Ecto neural progenitor cell (in vitro differentiated cells): Measurements from ENCODE around the gene SERINC5.
A peak's percentile ranks its signal among the peaks of the same experiment; 100 is the strongest.
"Not testable (repeated sequence)": the region's sequence is repeated elsewhere in the genome, so short reads cannot be mapped to it uniquely, and the experiment has no call there.

Source experiments
- DNase-seq: peaks from one replicate; pipeline ENCODE4 v3.0.0-alpha.2; 2018; ENCODE audit warnings: low spot score

Gene SERINC5

DNA sequence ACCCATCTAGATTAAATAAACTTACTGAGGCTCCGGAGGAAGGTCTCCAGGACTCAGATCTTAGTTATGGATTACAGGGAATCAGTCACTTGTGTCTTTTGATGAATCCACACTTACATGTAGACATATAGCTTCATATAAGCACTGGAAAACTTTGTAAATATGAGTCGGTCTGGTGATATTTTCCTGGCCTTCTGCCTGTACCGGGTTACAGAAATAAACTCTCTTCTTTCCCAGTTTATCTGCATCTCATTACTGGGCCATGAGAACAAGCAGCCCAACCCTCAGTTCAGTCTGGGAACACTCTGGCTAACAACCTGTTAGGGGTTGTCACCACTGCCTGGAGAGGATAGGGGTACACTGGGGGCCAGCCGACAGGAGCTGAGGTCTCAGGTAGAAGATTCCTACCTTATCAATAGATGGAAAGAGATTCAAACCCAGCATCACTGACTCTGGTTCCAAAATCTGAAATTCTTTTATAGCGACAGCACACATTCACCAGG is 161.6 kb downstream of the SERINC5 start:
- DNase-seq: no peak

DNA sequence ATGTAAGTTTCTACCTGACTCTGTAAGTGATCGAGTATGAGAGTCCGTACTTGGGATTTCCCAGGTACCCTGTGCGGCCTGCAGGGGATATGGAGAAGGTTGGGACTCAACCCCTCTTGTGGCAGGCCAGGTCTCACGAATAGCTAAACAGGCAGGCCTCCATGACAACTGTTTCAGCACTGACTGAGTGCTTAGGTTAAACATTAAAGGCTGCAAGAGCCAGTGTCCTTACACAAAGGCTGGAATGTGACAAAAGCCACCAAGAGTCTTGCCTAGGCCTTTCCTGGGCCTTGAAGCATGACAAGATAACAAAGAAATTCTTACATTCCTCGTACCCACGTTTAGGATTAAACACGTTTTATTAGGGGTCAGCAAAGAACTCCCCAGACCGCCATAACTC is 162.1 kb downstream of the SERINC5 start:
- DNase-seq: no peak

DNA sequence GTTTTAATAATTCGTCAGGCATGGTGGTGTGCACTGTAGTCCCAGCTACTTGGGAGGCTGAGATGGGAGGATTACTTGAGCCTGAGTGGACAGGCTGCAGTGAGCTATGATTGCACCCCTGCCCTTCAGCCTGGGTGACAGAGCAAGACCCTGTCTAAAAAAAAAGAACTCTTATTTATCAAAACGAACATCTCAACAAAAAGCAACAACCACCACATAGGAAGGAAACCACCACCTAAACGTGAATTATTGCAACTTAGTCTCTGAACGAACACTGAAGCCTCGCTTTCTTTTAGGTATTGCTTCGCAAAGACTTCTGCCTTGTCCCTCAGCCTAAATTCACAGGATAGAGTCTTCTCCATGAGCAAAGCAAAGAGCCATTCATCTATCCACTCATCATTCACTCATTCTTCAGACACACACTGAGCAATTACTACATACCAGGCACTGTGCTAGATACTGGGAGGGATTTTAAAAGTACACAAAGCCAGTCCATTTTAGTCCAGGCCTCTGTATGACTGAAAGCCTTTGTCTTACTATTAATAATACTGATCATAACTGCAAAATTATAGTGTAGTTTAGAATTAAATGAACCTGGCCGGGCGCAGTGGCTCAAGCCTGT is 163.3 kb downstream of the SERINC5 start:
- no peak for DNase-seq

DNA sequence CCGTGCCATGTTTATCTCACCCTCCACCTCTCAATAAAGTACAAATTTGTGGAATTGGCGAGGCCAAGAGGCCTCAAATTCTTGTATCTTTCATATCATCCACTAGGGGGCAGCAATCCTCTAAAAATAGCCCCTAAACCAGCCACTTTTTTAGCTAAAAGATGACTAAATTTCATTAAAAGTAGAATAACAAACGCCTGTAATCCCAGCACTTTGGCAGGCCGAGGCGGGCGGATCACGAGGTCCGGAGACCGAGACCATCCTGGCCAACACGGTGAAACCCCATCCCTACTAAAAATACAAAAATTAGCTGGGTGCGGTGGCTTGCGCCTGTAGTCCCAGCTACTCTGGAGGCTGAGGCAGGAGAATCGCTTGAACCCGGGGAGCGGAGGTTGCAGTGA is 164.1 kb downstream of the SERINC5 start:
- not testable (repeated sequence) for DNase-seq

DNA sequence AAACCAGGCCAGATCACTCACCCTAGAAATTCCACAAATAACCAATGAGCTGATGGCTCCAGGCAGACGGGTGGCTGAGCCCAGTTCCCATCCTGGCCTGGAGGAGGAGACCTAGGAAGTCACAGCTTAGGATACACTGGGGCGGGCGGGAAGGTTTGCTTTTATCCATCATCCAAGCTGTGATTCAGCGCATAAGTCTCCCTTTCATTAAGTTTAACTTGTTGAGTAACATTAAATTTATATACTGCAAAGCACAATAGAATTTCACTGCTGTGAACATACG is 165.0 kb downstream of the SERINC5 start:
- no peak for DNase-seq

DNA sequence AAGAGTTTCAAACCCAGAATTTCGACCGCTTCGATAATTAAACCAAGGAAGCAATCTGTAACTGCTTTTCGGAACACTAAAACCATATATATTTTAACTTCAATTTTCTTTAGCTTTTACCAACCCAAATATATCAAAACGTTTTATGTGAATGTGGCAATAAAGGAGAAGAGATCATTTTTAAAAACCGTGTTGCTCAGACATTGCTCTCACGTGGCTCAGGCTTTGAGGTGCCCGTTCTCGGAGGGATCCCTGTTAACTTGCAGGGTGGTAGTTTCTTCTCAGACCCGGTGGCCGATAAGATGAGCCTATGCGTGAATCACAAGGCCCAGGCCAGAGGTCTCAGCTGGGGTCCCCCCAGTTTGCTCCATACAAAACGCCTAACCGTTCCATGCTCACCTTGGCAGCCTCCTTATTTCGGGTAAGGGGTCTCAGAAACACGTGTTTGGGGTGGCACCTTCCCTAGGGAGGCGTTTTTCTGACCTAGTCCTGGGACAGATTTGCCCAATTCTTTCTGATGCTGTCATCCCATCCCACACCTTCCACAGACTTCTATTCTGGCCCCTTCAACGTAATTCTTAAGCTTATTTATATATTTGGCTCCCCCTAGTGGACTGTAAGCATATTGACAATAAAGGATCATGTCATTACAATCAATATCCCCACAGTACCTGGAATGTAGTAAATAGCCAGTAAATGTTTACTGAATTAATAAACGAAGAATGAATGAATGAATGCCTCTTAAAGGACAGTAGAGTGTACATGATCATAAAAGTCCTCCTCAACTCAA is 172.6 kb downstream of the SERINC5 start:
- DNase-seq: peak; percentile 63

DNA sequence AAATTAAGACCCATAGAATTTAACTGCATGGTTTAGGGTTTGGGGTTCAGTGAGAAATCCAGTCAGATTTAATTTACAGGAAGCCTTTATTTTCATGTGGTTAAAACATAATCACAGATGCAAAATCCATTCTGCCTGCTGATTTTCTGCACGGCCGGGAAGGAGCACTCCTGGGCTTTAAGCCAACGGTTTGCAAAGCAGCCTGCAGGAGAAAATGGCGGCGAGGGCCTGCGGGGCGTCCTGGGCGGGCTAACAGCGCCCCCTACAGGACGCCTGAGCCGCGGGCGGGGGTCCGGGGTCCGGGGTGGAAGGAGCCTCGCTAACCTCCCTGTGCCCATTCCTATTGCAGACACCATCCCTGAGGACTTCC is 173.1 kb downstream of the SERINC5 start:
- peak; percentile 90 for DNase-seq

DNA sequence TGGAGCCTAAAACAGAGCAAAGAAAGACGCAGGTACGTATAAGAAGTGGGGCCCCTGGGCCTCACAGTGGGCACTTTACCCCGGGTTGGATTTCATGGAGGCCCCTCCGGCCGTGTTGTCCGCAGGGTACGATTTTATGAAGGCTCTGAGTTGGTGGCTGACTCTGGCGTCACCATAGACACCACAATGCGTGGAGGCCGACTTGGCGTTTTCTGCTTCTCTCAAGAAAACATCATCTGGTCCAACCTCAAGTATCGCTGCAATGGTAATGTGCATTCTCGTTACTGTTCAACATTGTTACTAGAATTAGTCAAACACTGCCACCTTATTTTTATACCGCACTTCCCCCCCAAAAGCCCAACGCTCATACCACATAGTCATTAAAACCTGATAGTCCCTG is 173.6 kb downstream of the SERINC5 start:
- no peak for DNase-seq

DNA sequence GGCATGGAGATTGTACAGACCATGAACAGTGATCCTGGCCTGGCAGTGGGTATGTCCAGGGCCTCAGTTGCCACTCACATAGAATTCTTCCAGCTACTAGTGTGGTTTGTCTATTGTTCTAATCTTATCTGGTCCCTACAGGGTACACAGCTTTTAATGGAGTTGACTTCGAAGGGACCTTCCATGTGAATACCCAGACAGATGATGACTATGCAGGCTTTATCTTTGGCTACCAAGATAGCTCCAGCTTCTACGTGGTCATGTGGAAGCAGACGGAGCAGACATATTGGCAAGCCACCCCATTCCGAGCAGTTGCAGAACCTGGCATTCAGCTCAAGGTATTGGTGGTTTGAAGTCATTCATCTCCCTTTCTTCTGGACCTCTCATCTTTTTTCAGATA is 176.9 kb downstream of the SERINC5 start:
- DNase-seq: no peak

DNA sequence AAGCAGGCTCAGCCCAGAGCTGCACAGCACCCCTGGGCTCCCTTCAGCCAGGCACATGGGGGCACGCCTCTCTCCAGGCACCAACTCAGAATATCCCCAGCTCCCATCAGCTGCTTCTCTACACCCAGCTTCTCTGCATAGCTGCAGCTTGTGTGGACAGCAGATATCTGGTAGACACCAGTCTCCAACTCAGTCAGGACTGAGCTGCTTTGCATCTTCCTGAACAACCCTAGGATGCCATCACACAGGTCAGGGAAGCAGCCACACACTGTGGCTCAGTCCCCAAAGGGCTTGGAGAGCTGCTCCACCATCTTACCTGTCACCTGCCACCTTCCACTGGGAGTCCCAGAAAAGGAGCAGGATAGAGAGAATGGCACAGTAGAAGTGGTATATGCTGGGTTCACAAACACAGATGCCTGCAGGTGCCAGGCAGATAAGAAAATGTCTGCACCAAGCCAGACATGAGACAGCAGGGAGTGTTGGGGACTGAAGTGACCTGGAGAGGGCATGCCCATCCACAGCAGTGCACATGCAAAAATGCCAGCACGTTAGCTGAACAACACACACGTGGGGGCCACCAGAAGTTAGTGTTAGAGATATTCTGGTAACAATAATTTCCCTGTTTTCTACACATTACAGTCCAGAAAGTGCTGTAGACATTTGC is 178.7 kb downstream of the SERINC5 start:
- DNase-seq: peak; percentile 30

DNA sequence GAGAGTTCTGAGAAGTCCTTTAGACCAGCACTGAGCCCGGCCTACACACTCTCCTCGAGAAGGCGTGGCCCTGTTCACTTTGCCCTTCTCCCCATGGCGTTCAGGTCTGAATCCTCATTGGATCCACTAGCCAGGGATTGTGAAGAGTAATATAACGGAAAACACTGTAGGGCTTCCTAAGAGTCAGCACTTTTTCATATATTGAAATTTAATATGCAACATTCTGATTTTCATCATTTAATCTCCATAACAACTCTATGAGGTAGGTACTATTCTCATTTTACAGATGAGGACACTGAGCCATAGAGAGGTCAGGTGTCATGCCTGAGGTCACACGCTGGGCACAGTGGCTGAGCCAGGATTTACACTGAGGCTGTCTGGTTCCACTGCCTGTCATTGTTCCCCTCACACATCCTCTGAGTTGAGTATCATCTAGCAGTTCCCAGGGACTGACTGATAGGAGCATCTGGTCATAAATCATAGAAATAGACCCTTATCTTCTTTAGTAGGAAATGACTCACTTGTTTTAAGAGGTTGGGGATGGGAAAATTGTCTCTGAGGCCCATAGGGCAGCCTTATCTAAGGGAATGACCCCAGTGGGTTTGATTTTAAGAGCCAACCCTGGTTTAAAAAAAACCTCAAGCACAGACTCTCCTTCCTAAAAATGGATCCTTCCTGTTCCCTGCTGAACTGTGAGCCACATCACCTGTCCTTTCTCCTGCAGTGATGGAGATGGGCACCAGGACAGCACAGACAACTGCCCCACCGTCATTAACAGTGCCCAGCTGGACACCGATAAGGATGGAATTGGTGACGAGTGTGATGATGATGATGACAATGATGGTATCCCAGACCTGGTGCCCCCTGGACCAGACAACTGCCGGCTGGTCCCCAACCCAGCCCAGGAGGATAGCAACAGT is 179.5 kb downstream of the SERINC5 start:
- DNase-seq: peak; percentile 26

DNA sequence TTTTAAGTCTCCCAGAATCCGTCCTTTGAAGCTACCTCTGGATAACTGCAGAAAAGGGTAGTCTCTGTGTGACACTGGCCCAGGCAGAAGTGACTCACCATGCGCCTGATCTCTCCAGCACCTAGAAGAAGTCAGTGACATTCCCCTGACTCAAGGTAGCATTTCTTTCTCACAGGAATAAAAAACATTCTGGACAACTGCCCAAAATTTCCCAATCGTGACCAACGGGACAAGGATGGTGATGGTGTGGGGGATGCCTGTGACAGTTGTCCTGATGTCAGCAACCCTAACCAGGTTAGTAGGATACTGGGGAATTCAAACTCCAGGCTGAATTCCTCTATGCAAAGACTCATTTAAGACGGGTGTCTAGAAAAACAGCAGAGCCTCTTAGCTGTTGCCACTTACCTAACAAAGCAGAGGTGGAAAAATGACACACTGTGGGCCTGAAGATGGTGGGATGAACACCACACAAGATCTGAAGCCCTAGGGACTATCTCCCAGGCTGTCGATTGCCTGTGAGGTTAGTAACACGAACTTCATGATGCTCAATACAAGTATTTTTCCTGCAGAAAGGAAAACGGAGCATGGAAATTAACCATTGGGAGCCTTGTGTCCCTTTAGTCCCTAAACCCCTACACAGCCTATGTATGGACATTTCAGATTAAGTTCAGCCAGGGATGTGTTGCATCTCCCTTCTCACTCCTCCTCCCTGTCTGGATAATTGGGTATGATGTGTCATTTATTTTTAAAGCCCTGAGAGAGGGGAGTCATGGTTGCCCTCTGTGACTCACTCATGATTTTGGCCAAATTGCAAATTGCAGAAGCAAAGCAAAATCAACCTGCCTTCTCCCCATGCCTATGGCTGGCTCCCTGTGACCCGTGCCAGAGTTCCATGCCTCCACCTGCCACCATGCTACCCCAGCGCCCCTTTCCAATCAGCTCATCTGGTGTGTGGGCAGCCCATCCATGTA is 183.5 kb downstream of the SERINC5 start:
- DNase-seq: peak; percentile 23

DNA sequence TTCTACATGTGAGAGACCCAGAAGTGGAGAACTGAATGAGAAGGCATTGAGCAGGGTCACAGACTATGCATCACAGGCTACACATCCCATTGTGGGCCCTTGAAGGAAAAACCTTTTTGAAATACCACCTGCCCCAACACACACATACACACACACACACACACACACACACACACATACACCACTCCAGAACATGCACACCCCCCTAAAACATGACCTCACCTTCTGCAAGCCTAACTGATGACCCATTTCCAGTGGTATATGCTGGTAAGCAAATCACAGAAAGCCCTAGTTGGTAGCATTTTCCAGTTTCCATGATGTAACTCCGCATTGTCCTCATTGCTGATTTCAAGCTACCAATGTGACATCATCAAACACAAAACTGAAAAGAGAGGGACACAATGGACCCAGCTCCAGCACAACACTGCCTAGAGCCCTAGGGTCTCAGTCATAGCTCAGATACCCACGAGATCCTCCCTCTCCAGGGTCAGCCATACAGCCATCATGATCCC is 184.3 kb downstream of the SERINC5 start:
- DNase-seq: no peak

DNA sequence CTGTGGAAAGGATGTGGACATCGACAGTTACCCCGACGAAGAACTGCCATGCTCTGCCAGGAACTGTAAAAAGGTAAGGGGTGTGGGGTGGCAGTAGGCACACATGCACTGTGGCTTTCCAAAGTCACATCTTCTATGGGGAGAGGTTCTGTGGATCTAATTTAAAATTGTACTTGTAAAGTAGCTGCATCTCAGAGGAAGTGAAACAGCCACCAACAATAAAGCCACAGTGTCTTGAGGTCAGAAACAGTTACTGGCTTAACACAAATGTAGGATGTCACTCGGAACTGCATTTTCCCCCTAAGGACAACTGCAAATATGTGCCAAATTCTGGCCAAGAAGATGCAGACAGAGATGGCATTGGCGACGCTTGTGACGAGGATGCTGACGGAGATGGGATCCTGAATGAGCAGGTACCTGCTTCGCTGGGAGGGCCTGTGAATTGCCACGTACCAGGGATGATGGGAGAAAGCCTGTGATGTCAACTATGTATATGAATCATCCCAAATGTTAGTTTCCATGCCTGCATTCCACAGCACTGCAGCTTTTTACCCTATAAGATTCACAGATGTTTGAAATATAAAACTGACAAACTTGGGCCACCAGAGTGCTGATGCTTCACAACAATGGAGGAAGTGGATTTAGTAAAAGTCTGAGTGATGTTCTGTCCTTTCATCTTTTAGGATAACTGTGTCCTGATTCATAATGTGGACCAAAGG is 185.4 kb downstream of the SERINC5 start:
- DNase-seq: peak; percentile 19

DNA sequence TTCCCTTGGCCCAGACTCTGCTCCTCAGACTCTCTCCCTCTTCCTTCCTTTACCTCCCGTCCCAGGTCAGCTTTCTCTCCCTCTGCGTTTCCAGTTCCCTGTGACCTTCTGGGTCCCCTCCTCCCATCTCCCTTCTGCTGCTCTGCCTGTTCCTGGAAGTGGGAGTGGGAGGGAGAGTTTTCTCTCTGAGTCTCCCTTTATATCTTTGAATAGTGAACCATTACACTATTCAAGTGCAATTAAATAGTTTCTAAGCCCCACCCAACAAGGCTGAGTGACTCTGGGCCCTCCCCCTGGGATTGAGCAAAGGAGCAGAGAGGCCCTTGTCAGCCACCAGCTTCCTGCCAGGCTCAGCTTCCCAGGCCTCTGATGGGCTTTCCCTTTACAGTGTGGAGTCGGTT is 185.9 kb downstream of the SERINC5 start:
- DNase-seq: peak; percentile 37

DNA sequence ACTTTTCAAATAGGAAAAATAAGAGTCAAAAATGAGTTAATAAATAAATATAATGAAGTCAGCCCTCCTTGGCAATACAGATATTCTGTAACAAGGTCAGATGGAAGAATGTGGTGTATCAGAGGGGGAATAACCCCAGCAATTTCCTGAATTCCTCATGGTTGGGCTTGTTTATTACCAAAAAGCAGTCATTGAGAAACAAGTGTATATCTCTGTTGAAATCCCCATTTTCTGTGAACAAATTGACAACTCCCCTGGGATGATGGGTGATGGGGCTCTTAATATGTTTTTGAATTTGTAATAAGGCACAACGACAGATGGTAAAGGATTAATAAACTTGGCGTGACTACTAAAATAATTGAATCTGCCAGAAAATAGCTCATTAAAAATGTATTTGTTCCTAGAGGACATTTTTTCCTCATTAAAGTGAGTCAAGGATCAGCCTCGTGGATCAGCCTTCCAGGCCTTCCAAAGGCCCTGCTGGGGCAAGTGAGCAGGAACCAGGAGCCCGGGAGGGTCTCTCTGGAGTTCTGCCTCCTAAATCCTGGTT is 186.5 kb downstream of the SERINC5 start:
- DNase-seq: no peak

DNA sequence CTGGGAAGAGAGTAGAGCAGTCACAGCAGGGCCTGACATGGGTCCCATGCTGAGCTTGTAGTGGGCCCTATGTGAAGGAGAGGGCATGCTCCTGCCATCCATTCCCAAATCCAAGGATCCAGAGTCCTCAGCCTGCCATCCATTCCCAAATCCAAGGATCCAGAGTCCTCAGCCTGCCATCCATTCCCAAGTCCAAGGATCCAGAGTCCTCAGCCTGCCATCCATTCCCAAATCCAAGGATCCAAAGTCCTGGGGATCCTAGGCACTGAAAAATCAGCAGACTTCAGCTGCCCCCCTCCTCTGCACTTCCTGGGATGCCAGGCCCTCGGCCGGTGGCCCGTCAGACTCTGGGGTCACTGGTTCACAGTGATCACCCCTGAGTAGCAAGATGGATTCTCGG is 187.1 kb downstream of the SERINC5 start:
- no peak for DNase-seq

DNA sequence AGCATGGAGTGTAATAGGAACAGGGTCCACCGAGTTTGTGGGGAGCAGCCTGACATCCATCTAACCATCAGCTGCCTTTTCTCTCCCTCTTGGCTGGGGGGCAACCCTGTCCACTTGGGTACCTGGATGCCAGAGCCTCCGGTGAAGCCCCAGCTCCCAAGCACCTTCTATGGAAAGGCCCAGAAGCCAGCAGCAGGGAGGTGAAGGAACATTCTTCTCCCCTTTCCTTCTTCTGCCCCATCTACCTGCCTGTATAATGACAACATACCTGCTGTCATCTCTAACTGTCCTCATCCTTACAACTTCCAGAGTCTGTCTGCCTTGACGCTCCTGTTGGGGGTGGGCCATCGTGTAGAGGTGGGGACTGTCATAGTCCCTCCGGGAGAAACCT is 187.6 kb downstream of the SERINC5 start:
- DNase-seq: no peak

DNA sequence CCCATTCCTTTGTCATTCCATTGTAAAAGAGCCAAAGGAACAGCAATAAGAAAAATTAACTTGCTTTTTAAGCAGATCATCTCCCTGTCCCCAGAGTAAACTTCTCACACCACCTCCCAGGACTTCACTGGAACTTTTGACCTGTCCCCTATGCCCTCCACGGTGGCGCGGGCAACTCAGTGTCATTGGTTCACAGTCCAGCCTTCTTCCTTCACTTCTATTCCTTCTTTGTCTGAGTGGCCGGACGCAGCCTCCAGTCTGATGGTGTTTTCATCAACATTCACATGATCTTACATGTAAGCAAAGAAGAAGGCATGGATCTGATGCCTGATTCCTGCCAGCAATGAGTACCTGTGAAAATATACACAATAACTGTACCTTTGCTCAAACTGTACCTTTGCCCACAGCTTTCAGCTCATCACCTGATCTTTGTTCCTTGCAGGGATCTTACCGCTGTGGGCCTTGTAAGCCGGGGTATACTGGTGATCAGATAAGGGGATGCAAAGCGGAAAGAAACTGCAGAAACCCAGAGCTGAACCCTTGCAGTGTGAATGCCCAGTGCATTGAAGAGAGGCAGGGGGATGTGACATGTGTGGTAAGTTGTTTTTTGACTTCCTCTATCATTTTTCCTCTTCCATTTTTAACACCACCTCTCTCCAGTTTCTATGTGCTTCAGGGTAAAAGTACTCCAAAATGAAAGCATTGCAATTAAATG is 188.2 kb downstream of the SERINC5 start:
- no peak for DNase-seq
